ENCODE data around the gene ARHGEF16.

The ARHGEF16 gene

DNA sequence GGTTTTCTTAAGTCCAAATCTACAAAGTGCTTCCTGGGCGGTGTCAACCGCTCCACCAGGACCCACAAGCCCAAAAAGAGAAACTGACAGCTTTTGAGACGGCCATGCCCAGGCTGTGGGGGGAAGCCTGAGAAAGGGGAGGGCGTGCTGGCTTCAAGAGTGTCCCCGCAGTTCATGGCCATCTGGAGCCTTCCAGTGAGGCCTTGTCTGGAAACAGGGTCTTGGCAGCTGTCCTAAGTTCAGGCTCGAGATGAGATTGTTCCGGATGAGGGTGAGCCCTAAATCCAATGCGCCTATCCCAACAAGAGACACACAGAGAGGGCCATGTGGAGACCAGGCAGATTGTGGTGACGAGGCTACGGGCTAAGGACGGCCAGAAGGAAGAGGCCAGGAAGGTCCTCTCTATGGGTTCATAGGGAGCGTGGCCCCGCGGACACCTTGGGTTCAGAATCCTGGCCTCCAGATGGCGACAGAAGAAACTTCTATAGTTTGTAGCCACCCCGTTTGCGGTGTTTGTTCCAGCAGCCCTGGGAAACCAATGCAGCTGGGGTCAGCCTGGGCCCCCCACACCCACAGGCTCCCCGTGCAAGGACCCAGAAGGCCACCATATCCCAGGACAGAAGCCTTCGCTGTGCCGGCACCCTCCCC lies 70.2 kb downstream of the ARHGEF16 start:
- Histone ChIP-seq H3K36me3 (ENCODE audit: control insufficient read depth in 2 of 2, insufficient read depth in 2 of 2, low read length in 2 of 2) (no peaks in the 10 kb centered on the region), H3K4me1 (ENCODE audit: control insufficient read depth in 2 of 2, insufficient read depth in 2 of 2, low read length in 2 of 2) (peaks cover 6 to 7% of the 10 kb centered on the region in 2 donors), H3K27me3 (ENCODE audit: control insufficient read depth in 2 of 2, insufficient read depth in 2 of 2, low read length in 2 of 2) (no peaks in the 10 kb centered on the region)

DNA sequence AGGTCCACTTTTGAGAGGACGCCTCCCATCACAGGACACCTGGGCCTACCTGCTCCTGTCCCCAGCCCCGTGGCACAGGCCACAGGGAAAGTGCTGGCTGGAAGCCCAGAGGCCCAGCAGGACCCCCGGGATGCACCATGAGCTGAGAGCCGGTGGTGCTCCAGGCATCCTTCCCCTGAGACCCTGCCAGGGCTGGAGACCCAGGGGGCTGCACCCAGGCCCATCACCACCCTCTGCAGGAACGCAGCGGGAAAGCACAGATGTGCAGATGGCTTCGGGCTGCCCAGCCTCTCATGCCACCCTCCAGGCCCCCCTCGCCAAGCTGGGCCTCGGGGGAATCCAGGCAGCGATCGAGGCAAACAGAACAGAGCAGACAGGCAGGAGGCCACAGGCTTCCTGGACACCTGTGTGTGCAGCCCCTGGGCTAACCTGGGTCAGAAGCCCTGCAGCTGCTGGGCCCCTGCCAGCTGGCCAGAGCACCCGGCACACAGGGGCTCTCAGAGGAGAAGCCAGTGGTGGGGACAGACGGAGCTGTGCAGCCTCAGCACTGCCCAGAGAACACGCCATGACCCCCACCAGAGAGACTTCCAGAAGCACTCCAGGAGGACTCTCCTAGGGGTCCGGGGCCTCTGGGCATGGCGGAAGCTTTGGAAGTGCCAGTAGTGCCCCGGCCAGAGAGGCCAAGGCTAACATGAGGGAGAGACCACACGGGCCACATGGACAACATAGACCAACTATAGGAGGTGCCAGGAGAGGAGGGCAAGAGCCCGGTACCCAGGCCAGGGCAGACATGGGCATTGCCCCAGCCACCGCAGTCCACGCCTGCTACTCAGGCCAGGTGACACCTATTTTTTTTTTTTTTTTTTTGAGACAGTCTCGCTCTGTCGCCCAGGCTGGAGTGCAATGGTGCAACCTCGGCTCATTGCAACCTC lies 71.4 kb downstream of the ARHGEF16 start:
- Histone ChIP-seq H3K4me3 (ENCODE audit: low read length in 2 of 2) (no peak overlapping the region), H3K4me1 (ENCODE audit: control insufficient read depth in 2 of 2, insufficient read depth in 2 of 2, low read length in 2 of 2) (peaks cover 17 to 18% of the 10 kb centered on the region in 2 donors), H3K27me3 (ENCODE audit: control insufficient read depth in 2 of 2, insufficient read depth in 2 of 2, low read length in 2 of 2) (no peaks in the 10 kb centered on the region), H3K9me3 (ENCODE audit: control insufficient read depth in 2 of 2, low read length in 2 of 2) (no peaks in the 10 kb centered on the region), H3K9ac (ENCODE audit: low read depth in 1 of 2, low read length in 2 of 2) (no peak overlapping the region), H3K27ac (ENCODE audit: low read depth in 2 of 2, low read length in 2 of 2) (no peak overlapping the region), H3K36me3 (ENCODE audit: control insufficient read depth in 2 of 2, insufficient read depth in 2 of 2, low read length in 2 of 2) (no peaks in the 10 kb centered on the region)

More for the DNA sequence above, 70.2 kb downstream of the ARHGEF16 start:
- Histone ChIP-seq H3K27ac (ENCODE audit: low read depth in 2 of 2, low read length in 2 of 2) (no peak overlapping the region), H3K9ac (ENCODE audit: low read depth in 1 of 2, low read length in 2 of 2) (no peak overlapping the region), H3K9me3 (ENCODE audit: control insufficient read depth in 2 of 2, low read length in 2 of 2) (no peaks in the 10 kb centered on the region), H3K4me3 (ENCODE audit: low read length in 2 of 2) (no peak overlapping the region)

DNA sequence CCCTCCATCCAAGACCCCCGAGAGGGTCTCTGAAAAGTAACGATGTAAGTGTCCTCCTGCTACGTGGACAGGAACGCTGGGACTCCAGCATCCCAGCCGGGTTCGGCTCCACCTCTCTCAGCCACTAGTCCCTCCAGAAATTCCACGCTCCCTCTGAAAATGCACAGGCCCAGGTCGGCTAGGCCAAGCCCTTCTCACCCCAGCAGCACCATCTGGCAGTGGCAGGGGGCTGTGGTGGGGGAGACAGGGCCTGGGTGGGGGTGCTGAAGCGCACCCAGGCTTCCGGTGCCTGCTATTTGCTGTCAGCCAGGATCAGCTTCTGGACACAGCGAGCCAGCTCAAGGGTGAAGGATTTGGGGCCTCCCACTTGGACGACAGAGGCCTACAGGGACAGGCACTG lies 73.3 kb downstream of the ARHGEF16 start:
- H3K27ac ChIP-seq (ENCODE audit: low read depth in 2 of 2, low read length in 2 of 2), result no peak overlapping the region
- H3K4me3 ChIP-seq (ENCODE audit: low read length in 2 of 2), result no peak overlapping the region

DNA sequence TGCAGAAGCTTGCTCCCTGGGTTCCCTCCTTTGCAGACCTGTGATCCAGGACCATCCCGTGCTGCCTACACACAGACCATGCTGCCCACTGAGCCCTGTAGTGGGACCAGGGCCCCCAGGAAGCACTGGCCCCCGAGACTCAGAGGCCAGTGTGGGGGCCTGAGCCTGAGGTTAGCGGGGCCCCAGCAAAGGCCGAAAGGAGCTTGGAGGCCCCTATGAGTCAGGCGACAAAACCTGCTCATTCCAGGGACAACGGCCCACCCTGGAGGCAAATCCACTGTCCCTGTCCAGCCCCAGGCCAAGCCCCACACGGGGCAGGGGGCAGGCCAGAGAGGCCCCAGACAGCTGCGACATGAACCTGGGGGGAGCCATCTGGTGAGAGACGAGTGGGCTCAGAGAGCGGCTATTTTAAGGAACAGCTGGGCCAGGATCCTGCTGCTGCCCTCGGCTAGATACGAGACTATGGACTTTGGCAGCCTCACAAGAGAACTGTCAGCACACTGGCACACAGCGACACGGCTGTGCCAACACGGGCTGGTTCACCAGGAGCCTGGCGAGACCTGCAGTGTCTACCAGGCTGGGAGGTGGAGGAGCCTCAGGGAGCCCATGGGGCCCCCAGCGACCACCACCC lies 74.7 kb downstream of the ARHGEF16 start:
- Histone ChIP-seq H3K4me1 (ENCODE audit: control insufficient read depth in 2 of 2, insufficient read depth in 2 of 2, low read length in 2 of 2) (peaks cover 17 to 18% of the 10 kb centered on the region in 2 donors), H3K27ac (ENCODE audit: low read depth in 2 of 2, low read length in 2 of 2) (no peak overlapping the region), H3K9me3 (ENCODE audit: control insufficient read depth in 2 of 2, low read length in 2 of 2) (no peaks in the 10 kb centered on the region), H3K27me3 (ENCODE audit: control insufficient read depth in 2 of 2, insufficient read depth in 2 of 2, low read length in 2 of 2) (no peaks in the 10 kb centered on the region), H3K36me3 (ENCODE audit: control insufficient read depth in 2 of 2, insufficient read depth in 2 of 2, low read length in 2 of 2) (no peaks in the 10 kb centered on the region), H3K4me3 (ENCODE audit: low read length in 2 of 2) (no peak overlapping the region), H3K9ac (ENCODE audit: low read depth in 1 of 2, low read length in 2 of 2) (no peak overlapping the region)

More for the DNA sequence above, 73.3 kb downstream of the ARHGEF16 start:
- Histone ChIP-seq H3K36me3 (ENCODE audit: control insufficient read depth in 2 of 2, insufficient read depth in 2 of 2, low read length in 2 of 2) (no peaks in the 10 kb centered on the region), H3K9ac (ENCODE audit: low read depth in 1 of 2, low read length in 2 of 2) (no peak overlapping the region), H3K9me3 (ENCODE audit: control insufficient read depth in 2 of 2, low read length in 2 of 2) (no peaks in the 10 kb centered on the region), H3K27me3 (ENCODE audit: control insufficient read depth in 2 of 2, insufficient read depth in 2 of 2, low read length in 2 of 2) (no peaks in the 10 kb centered on the region), H3K4me1 (ENCODE audit: control insufficient read depth in 2 of 2, insufficient read depth in 2 of 2, low read length in 2 of 2) (peaks cover 17 to 18% of the 10 kb centered on the region in 2 donors)

DNA sequence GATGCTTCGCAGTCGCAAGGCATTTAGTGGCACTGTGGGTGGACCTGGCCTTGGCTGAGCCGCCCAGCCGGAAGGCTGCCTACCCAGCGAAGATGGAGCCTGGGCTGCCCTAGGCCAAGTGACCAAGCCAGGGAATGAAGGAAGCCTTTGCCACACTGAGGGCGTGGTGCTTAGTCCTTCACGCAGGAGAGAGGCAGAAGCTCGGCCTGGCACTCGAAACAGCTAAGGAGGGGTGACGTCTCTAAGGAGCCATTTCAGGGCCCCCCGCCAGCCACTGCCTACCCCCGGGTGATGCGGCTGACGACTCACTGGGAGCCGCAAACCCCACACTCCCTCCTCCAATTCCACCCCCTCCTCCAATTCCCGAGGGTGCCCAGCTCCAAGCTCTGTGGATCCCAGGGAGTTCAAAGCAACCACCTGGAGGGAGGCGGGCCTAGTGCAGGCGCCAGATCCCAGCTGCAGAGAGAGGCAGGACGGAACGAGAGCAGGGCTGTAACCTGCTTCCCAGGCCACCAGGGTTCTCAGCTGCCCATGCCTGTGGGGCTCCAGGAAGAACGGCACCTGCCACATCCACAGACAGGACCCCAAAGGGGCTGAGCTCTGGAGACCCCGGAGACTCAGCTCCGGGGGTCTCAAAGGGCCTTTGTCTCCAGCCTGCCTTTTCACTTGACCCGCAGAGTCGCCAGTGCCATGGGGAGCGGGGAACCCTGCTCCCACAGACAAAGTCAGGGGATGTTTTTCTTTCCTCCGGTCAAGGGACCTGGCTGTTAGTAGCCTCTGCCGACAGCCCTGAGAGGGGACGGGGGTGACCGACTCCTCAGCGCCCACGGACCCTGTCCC lies 75.8 kb downstream of the ARHGEF16 start:
- H3K27ac ChIP-seq (ENCODE audit: low read depth in 2 of 2, low read length in 2 of 2), result peak overlapping the region; percentile 55 to 58
- H3K36me3 ChIP-seq (ENCODE audit: control insufficient read depth in 2 of 2, insufficient read depth in 2 of 2, low read length in 2 of 2), result no peaks in the 10 kb centered on the region
- peak overlapping the region; percentile 50 to 69 for H3K4me3 ChIP-seq (ENCODE audit: low read length in 2 of 2)
- H3K4me1 ChIP-seq (ENCODE audit: control insufficient read depth in 2 of 2, insufficient read depth in 2 of 2, low read length in 2 of 2), result peaks cover 17 to 18% of the 10 kb centered on the region in 2 donors
- no peaks in the 10 kb centered on the region for H3K9me3 ChIP-seq (ENCODE audit: control insufficient read depth in 2 of 2, low read length in 2 of 2)
- H3K9ac ChIP-seq (ENCODE audit: low read depth in 1 of 2, low read length in 2 of 2), result peak overlapping the region; percentile 52 to 65
- H3K27me3 ChIP-seq (ENCODE audit: control insufficient read depth in 2 of 2, insufficient read depth in 2 of 2, low read length in 2 of 2), result peaks cover 0 to 4% of the 10 kb centered on the region in 2 donors

Measured in mucosa of rectum (tissue), 2 donors.